Right ventricle myocardium superior (tissue), 1 donor: Measurements from ENCODE around the gene UBA1. TPM values are rescaled to one million over a fixed set of nuclear protein-coding genes. Genes with fewer than 3 reads are reported as not detected.

Source experiments
- ATAC-seq: fragments of 200-7000 bp; cut with Tn5 transposase; one replicate; pipeline ENCODE4 v1.9.1; 2020; ENCODE audit warnings: mild to moderate bottlenecking; ENCODE audit not compliant: poor library complexity
- DNase-seq: peaks from one replicate; pipeline ENCODE4 v3.0.0-alpha.2; 2020
- intact Hi-C: fragments of 100-400 bp; cut with DNase I; formaldehyde crosslinking; loops from one replicate; pipeline ENCODE4 v1.11.2; 2022
- total RNA-seq: library from RNA; stranded (reverse); fragmentation: NEBNext Ultra II Directional; extraction: Animal tissue kit (Norgen Biotek cat#: 25700); gene quantifications from one replicate; pipeline ENCODE4 v1.2.1, GENCODE V29; 2021
- donor health status: DM: no; HTN: yes; CAD: no; lungs with severe emphysema.

The UBA1 gene
- total RNA-seq, 1 donor from 2014 or later: 89.8 TPM

DNA sequence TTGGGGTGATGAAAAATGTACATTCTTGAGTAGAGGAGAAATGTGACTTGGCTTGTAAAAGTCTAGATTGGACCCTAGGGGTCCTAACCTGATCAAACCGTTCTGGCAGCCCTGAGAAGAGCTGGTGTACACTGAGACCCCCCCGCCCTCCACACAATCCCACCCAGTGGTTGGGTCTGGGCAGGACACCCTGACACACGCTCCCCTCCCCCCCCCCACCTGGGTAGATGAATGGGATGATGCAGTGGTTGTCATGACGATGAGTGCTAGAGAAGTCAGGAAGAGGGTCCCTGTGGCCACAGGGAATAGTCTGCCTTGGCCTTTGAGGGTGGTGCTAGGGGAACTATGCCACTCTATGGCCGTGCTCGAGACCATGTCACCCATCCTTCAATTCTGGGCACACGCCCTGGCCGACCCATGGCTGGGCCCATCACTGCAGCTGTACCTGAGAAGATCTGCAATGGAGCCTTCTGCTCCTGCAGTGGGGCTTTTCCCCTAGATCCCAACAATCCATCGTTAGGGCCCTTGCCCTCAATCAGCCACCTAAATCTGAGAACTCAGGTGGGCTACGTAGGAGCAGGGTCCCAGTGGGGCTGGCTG, 29.2 kb downstream of the UBA1 start:
- ATAC-seq (no peak), DNase-seq (no peak)
- intact Hi-C loops: no loop called here

DNA sequence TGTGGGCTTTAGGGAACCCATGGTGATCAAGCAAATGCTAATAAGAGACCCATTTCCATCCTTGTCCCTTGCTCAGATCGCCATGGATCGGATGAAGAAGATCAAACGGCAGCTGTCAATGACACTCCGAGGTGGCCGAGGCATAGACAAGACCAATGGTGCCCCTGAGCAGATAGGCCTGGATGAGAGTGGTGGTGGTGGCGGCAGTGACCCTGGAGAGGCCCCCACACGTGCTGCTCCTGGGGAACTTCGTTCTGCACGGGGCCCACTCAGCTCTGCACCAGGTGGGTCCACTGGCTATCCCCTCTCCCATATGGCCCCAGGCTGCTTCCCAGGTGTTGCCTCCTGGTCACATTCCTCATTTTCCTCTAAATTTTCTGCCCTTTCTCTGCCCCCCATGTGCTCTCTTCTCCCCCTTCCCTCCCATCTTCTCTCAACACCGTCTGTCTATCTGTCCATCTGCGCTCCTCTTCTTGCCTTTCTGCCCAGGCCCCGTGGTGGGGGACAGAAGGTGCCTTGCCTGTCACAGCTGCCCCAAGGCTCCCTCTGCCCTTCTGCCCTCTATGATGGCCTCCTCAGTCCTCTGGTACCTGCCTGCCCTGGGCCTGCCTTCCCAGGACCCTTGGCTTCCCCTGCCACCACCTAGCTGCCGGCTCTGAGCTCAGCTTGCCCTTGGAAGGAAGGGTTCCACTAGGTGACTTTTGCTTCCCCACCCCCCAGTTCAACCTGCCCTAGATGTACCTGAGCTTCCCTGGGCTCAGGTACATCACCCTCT, 30.0 kb downstream of the UBA1 start:
- intact Hi-C loops: no loop called here
- ATAC-seq (no peak), DNase-seq (no peak)

DNA sequence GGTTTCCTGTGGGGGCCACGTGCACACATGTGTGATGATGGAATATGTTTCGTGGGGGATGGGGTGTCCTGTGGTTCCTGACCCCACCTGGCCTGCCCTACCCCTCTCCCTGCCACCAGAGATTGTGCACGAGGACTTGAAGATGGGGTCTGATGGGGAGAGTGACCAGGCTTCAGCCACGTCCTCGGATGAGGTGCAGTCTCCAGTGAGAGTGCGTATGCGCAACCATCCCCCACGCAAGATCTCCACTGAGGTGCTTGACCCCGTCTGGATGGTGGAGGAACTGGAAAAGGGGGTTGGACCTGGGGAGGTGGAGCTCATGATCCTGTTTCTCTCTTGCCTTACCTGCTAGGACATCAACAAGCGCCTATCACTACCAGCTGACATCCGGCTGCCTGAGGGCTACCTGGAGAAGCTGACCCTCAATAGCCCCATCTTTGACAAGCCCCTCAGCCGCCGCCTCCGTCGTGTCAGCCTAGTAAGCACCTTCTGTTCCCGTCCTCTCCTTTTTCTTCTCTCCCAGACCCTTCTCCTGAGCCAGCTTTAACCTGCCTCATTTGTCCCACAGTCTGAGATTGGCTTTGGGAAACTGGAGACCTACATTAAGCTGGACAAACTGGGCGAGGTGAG, 30.8 kb downstream of the UBA1 start:
- ATAC-seq (no peak), DNase-seq (no peak)
- intact Hi-C loops: no loop called here

DNA sequence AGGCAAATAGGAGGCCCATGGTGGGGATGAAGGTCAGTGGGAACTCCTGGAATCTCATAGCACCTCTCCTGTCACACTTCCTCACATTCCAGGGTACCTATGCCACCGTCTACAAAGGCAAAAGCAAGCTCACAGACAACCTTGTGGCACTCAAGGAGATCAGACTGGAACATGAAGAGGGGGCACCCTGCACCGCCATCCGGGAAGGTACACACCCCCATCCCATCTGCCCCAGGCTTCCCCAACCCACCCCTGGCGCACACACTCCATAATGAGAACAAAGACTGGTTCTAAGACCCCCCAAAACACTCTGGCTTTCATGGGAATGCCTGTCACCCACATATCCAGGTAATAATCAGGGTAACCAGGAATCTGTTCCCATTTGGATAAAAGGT, 31.3 kb downstream of the UBA1 start:
- ATAC-seq (no peak), DNase-seq (peak; percentile 25)
- intact Hi-C loops: no loop called here

DNA sequence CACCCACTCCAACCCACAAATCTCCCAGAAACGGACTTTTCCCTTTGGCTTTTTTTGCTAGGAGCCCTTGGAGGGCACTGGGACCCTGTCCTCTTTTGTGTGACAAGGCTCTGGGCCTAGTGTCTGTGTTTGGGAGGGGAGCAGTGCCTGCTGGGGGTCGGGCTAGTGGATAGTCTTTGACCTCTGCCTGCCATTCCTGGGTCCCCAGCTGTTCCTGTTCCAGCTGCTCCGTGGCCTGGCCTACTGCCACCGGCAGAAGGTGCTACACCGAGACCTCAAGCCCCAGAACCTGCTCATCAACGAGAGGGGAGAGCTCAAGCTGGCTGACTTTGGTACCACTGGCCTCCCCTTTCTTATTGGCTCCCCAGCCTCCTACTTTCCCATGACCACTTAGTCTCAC, 32.4 kb downstream of the UBA1 start:
- no peak for DNase-seq
- intact Hi-C loops: no loop called here
- ATAC-seq: no peak

DNA sequence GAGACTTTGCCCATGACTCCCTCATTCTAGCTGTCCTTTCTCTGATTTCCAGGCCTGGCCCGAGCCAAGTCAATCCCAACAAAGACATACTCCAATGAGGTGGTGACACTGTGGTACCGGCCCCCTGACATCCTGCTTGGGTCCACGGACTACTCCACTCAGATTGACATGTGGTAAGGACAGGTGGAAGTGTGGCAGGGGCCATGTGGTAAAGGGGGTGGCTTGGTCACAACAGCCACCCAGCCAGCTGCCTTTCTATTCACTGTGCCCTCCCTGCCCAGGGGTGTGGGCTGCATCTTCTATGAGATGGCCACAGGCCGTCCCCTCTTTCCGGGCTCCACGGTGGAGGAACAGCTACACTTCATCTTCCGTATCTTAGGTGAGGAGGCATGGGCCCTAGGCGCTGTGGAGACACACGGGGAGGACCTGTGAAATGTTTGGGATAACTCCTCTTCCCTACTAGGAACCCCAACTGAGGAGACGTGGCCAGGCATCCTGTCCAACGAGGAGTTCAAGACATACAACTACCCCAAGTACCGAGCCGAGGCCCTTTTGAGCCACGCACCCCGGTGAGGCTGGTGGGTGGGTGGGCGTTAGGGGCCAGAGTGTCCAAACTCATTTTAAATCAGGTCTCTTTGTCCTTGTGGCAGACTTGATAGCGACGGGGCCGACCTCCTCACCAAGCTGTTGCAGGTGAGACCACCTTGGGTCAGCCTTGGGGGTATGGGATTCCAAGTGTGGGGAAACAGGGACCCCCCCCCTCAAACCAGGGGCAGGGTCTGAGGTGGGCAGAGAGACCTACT, 33.1 kb downstream of the UBA1 start:
- ATAC-seq (no peak), DNase-seq (no peak)
- intact Hi-C loops: no loop called here

DNA sequence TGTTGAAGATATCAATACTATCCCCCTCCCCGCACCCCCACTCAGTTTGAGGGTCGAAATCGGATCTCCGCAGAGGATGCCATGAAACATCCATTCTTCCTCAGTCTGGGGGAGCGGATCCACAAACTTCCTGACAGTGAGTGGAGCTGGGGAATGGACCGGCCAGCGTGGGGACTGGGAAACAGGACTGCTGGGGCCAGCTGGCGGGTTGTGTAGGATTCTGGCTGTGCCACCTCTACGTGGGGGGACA, 33.6 kb downstream of the UBA1 start:
- intact Hi-C loops: no loop called here
- no peak for ATAC-seq
- DNase-seq: no peak

DNA sequence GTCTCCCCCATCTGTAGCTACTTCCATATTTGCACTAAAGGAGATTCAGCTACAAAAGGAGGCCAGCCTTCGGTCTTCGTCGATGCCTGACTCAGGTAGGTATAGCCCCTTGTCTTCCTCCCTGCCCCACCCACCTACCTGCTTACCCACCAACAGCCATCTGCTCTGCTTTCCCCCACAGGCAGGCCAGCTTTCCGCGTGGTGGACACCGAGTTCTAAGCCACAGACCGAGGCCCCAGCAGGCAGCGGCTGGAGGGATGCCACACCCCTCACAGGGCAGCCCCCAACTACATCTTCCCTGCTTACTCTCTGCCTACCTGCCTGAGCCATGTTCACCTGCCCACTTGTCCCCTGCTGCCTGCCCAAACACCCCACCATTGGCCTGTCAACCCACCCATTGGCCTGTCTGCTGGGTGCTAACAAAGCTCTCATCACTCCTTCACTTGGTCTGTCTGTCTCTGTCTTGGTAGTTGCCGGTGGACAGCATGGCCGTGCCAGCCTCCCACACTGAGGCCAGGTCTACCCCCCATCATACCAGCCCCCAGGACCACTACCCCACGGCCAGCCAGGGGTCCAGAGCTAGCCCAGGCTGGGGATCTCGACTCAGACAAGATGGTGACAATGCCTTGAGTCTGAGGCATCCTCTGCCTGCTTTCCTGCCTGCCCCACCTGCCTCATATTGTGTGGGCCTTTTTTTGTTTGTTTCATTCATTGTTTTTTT, 35.1 kb downstream of the UBA1 start:
- DNase-seq: no peak
- ATAC-seq: no peak

DNA sequence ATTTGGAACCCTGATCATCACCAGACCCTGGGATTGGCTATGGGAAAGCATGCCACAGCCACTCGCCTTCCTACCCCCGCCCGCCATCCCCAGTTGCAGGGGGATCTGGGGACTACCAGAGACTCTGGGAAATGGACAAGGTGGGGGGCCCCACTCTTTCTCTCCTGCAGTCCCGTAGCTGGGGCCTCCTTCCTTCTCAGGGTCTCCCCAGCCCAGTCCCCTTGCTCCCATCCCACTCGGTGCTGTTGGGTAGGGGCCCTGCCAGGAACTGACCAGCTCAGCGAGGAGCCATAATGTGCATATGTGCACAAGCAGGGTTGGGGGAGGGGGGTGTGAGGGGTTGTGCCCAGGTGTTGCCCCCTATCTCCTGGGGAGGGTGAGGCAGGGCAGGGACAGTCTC, 35.8 kb downstream of the UBA1 start:
- DNase-seq: no peak
- intact Hi-C loops: no loop called here
- no peak for ATAC-seq

More for the DNA sequence above, 35.1 kb downstream of the UBA1 start:
- intact Hi-C loops: no loop called here

DNA sequence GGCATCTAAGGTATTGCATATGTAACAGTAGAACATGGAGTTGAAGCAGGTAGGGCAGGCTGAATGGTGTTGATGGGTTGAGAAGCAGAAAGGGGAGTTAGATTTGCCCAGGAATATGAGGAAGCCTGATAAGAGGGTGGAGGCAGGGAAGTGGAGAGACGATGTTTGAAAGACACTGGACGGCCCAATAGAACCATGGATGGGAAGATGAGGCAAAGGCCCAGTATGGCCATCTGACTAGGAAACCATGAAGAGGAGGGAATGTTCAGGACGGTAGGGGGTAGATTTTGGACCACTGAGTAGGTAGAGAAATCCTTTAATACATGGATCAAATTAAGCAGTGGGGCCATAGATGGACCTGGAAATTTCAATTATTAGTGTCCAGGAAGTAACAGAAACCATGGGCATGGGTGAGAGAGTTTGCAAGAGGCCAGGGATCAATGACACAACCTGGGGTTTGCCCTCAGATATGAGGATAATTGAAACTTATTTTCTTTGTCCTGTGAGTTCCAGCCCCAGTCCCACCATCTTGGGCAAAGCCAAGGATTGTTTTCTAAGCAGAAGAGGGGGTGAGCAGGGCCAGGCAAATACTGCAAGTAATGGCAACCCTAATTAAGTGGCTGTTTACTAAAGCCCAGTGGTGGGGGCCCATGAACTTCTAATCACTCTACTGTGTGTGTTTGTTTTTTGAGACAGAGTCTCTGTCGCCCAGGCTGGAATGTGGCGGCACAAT, 36.7 kb downstream of the UBA1 start:
- intact Hi-C loops: no loop called here
- ATAC-seq (no peak), DNase-seq (no peak)

DNA sequence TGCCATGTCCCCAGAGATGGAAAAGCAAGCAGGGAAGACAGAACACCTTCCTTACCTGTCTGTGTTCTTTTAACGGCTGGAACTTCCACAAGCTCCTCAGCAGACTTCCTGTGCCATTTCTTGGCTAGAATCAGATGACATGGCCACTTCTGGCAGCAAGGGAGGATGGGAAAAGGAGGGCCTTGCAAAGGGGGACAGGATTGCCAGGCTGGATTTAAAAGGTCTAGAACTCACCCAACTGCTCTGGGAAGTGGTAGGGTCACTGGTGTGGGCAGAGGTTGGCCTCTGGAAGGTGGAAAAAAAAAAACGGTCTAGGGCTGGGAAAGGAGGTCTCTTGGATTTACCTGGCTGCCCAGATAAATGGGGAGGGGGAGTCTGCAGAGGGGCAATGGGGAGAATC, 37.5 kb downstream of the UBA1 start:
- intact Hi-C loops: no loop called here
- DNase-seq (no peak), ATAC-seq (no peak)

DNA sequence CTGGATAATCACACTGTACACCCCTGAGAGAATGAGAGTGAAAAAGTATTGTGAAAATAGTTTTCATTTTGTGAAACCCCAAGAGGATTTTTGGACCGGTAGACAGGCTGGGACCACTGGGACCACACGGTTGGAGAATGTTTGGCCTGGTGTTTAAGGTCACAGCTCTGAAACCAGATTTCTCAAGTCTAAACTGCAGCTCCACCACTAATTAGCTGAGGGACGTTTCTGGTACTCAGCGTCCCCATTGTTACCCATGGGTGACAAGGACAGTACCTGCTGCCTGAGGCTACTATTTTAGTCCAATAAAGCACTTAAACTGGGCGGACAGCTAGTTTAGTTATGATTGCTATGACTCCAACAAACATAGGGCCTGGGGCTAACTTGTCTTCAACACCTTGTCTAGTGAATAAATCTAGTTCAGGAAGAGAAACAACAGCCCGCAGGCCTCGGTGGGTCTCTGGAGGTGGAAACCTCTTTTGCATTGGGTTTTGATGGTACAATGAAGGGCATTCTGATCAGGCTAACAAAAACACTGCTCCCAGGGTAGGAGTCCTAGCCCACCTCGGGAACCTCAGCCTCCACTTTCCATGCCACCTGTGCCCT, 38.7 kb downstream of the UBA1 start:
- intact Hi-C loops: no loop called here
- DNase-seq (no peak), ATAC-seq (no peak)

DNA sequence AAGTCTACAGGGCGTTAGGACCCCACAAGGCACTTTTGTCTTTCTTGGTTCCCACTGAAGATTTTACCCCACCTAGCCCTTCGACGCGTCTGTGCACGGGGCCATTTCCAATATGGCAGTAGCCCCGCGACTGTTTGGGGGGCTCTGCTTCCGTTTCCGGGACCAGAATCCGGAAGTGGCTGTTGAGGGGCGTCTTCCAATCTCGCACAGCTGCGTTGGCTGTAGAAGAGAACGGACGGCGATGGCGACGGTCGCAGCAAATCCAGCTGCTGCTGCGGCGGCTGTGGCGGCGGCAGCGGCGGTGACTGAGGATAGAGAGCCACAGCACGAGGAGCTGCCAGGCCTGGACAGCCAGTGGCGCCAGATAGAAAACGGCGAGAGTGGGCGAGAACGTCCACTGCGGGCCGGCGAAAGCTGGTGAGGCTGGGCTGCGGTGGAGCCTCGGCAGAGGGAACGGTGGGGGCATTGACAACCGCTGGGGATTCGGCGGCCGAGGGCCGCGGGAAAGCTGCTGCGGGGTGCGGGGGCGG, 39.2 kb downstream of the UBA1 start, which contains the start of gene USP11:
Gene USP11, plus strand, starts transcription at position 207 of the 530 bp plus-strand sequence. Its CDS starts 35 bp downstream, at position 242.
- intact Hi-C loops: no loop called here
- ATAC-seq (peak; percentile 29), DNase-seq (peak; percentile 54)

DNA sequence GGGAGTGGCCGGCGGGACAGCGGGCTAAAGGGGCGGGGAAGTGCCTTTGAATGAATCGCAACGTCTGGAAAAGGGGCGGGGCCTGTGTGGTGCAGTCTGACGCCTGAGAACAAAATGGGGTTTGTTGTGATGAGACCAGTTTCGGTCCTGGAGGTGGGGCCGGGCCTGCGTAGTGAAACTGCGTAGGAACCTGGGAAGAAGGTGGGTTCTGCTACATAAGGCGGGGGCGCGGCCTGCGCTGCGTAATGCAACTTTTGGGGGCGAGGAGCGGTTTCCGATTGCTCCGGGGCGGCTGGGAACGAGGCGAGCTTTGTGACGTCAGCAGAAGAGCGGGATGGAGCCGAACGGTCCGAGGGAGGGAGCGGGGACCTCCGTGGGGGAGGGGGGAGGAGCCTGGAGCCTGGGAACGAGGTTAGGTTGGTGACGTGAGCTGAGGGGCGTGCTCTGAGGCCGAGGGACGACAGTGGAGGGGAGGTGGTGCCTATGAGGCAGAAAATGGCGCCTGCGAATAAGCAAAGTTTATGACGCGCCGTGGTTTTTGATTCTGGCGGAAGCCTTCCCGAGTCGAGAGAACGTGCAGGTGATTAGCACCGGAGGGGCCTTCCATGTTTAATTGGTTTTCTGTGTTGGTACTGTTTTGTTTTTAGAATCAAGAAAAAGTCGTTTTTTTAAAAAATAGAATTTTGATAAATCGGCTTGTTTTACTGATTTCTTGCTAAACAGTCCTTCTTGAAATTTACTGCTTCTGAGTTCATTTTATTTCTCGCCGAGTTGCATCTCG, 39.9 kb downstream of the UBA1 start:
- ATAC-seq (peak; percentile 96), DNase-seq (peak; percentile 95)
- intact Hi-C loops: no loop called here

DNA sequence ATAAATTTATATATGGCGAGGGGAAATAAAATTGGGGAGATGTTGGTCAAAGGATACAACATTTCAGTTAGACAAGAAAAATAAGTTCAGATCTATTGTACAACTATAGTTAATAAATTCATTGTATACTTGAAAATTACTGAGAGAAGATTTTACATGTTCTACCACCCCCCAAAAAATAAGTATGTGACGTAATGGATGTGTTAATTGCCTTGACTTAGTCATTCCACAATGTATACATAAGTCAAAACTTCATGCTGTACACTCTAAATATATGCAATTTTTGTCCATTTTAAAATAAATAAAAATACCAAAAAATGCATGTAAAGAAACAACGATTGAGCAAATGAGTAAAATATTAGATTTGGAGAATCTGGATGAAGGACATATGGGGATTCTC, 41.0 kb downstream of the UBA1 start:
- intact Hi-C loops: no loop called here
- DNase-seq (no peak), ATAC-seq (no peak)

DNA sequence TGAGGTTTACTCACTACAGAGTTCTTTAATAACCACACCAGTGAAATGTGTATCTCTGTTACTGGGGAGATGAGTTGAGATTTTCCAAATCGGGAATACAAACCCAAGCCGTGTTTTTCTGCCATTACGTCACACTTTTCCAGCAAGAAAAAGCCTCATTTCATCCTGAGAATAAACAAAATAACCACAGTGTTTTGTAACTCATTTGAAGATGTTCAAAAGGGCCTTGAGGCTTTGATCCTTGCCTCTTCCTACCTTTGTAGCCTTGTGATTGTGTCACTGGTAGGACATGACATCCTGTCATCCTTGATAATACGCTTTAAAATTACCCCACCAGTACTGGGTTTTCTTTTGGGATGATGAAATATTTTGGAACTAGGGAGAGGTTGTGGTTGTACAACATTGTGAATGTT, 42.1 kb downstream of the UBA1 start:
- intact Hi-C loops: no loop called here
- ATAC-seq (no peak), DNase-seq (no peak)

DNA sequence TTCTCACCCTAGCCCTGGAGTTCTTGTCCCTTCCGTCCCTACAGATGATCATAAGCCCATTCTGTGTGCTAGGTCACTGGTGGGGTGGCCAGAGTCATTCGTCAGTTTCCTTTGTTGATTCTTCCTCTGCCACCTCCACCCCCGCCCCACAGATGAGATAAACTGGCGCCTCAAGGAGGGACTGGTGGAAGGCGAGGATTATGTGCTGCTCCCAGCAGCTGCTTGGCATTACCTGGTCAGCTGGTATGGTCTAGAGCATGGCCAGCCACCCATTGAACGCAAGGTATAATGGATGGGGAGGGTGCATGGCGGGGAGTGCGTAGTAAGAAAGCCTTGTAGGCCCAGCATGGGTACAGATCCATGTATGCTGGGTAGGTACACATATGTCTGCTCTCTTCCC, 45.6 kb downstream of the UBA1 start:
- DNase-seq (no peak), ATAC-seq (no peak)
- intact Hi-C loops: no loop called here
